ENCODE results near the gene MAP4.

Gene MAP4

GRCh38 chr3:47825590-47825989 is 190.6 kb downstream of the MAP4 start:
- no peak for DNase-seq

GRCh38 chr3:47824541-47825473 is 191.4 kb downstream of the MAP4 start:
- DNase-seq: peak; percentile 84

- no peak for DNase-seq
Observed at GRCh38 chr3:47817609-47818008, 198.6 kb downstream of the MAP4 start.

GRCh38 chr3:47813551-47814177 is 202.6 kb downstream of the MAP4 start:
- DNase-seq: no peak

GRCh38 chr3:47804577-47804976 is 211.6 kb downstream of the MAP4 start:
- DNase-seq: no peak

GRCh38 chr3:47803480-47804025 is 212.7 kb downstream of the MAP4 start:
- DNase-seq: no peak

- DNase-seq: peak; percentile 88
Observed at GRCh38 chr3:47802734-47803479, 213.3 kb downstream of the MAP4 start, which contains the start of gene DHX30. Gene DHX30, plus strand, starts transcription at chr3:47803138. Its CDS starts 7,546 bp downstream, at chr3:47810684.

Data from activated CD4-positive, alpha-beta T cell treated with anti-CD3 and anti-CD28 coated beads, Interleukin-2, amount 50 U/mL, for 16 hours (primary cell).